Endothelial cell of umbilical vein (primary cell): ENCODE measurements around the gene SNUPN. TPM values are rescaled to one million over a fixed set of nuclear protein-coding genes. Genes with fewer than 3 reads are reported as not detected.

ENCODE experiments used
- BruUV-seq: library from RNA; stranded (reverse); fragments of 400-500 nt; replicated peaks from 2 replicates; lab custom pipeline; 2021; lab: Mats Ljungman, UMichigan
- CTCF ChIA-PET: fragments of 300-600, 350-600 bp; sonication (Branson Sonifier 250); formaldehyde crosslinking; loops from one replicate; lab custom pipeline; 2021; ENCODE audit warnings: antibody characterized with exemption, inconsistent platforms; lab: Charles Lee
- POLR2A ChIA-PET: fragments of 300-600, 350-600 bp; sonication (Branson Sonifier 250); formaldehyde crosslinking; loops from one replicate; lab custom pipeline; 2021; ENCODE audit warnings: antibody characterized with exemption, inconsistent platforms; lab: Charles Lee
- DNase-seq: peaks from one replicate; pipeline ENCODE4 v3.0.0-alpha.2; 2011; ENCODE audit warnings: low read depth, low spot score
- FAIRE-seq: peaks from 2 replicates; lab custom pipeline; 2011; peaks lifted over from hg19 to GRCh38; lab: Jason Lieb, UNC
- H2AFZ ChIP-seq: 2 replicates; pipeline ENCODE4 v1.6.0; 2012; ENCODE audit warnings: low read depth, low read length, control low read depth, inconsistent platforms
- H3K27ac ChIP-seq: 2 replicates; pipeline ENCODE4 v1.5.1; 2011; ENCODE audit warnings: low read depth, mild to moderate bottlenecking, control low read depth, low read length, moderate library complexity; ENCODE audit not compliant: insufficient read depth
- H3K27me3 ChIP-seq, 2 experiments: 2 replicates each; pipeline versions ENCODE4 v1.6.0 to v1.6.1; 2011; ENCODE audit warnings: low read length in 2 of 2, mixed read lengths in 1 of 2; ENCODE audit not compliant: control insufficient read depth in 2 of 2, insufficient read depth in 2 of 2
- H3K36me3 ChIP-seq, 2 experiments: 2 replicates in 1 of 2; 3 replicates in 1 of 2; pipeline ENCODE4 v1.5.1; 2011; ENCODE audit warnings: low read length in 2 of 2, mild to moderate bottlenecking in 1 of 2, moderate library complexity in 1 of 2; ENCODE audit not compliant: control insufficient read depth in 2 of 2, insufficient read depth in 2 of 2; ENCODE audit errors: extremely low read depth in 1 of 2
- H3K4me1 ChIP-seq: 3 replicates; pipeline ENCODE4 v1.5.1; 2011; ENCODE audit warnings: mild to moderate bottlenecking, low read length; ENCODE audit not compliant: control insufficient read depth, insufficient read depth; ENCODE audit errors: extremely low read depth
- H3K4me2 ChIP-seq: 2 replicates; pipeline ENCODE4 v1.6.1; 2011; ENCODE audit warnings: low read length, control low read depth, mixed read lengths; ENCODE audit not compliant: insufficient read depth
- H3K4me3 ChIP-seq, 3 experiments: fragments of 200-600 bp in 1 of 3; sonication (generic), shearing (Covaris generic) in 1 of 3; replicated peaks in 1 of 3; 2 replicates each; pipeline ENCODE4 v1.5.1; 2011 to 2016; ENCODE audit warnings: control low read depth in 3 of 3, low read length in 3 of 3, mild to moderate bottlenecking in 2 of 3, inconsistent platforms in 1 of 3, low read depth in 1 of 3, moderate library complexity in 1 of 3; ENCODE audit not compliant: insufficient read depth in 1 of 3
- H3K79me2 ChIP-seq: 2 replicates; pipeline ENCODE4 v1.6.0; 2012; ENCODE audit warnings: low read length, inconsistent platforms; ENCODE audit not compliant: control insufficient read depth, insufficient read depth
- H3K9ac ChIP-seq: replicated peaks from 2 replicates; pipeline ENCODE3; 2011; ENCODE audit warnings: low read length, control low read depth; ENCODE audit not compliant: insufficient read depth; ENCODE audit errors: extremely low read depth
- H3K9me1 ChIP-seq: replicated peaks from 3 replicates; pipeline ENCODE4 v1.6.0; 2011; ENCODE audit warnings: mild to moderate bottlenecking, low read length; ENCODE audit not compliant: control insufficient read depth, insufficient read depth; ENCODE audit errors: extremely low read depth
- H3K9me3 ChIP-seq: replicated peaks from 2 replicates; pipeline ENCODE4 v1.5.1; 2012; ENCODE audit warnings: low read length, inconsistent platforms; ENCODE audit not compliant: control insufficient read depth, insufficient read depth
- H4K20me1 ChIP-seq: replicated peaks from 2 replicates; pipeline ENCODE3; 2011; ENCODE audit warnings: mild to moderate bottlenecking, low read length; ENCODE audit not compliant: control insufficient read depth, insufficient read depth; ENCODE audit errors: extremely low read depth
- EZH2 ChIP-seq: IDR thresholded peaks from 2 replicates; pipeline ENCODE4 v1.6.1; 2012; ENCODE audit warnings: borderline replicate concordance, low read depth, mild to moderate bottlenecking, moderate library complexity, low read length, inconsistent platforms; ENCODE audit not compliant: severe bottlenecking
- FOS ChIP-seq: IDR thresholded peaks from 2 replicates; pipeline ENCODE4 v1.6.1; 2011; ENCODE audit warnings: mild to moderate bottlenecking, low read length, moderate library complexity, borderline replicate concordance; ENCODE audit not compliant: insufficient read depth
- GATA2 ChIP-seq: IDR thresholded peaks from 2 replicates; pipeline ENCODE4 v1.7.0; 2011; ENCODE audit warnings: low read depth, mild to moderate bottlenecking, moderate library complexity, mixed read lengths, low read length; ENCODE audit not compliant: insufficient read length, insufficient read depth
- JUN ChIP-seq: IDR thresholded peaks from 2 replicates; pipeline ENCODE4 v1.6.1; 2011; ENCODE audit warnings: borderline replicate concordance, low read depth; ENCODE audit not compliant: insufficient read length, insufficient read depth
- MAX ChIP-seq: IDR thresholded peaks from 2 replicates; pipeline ENCODE4 v1.6.1; 2011; ENCODE audit not compliant: insufficient read depth, insufficient read length
- MYC ChIP-seq: IDR thresholded peaks from one replicate; pipeline ENCODE4 v1.6.1; 2011; ENCODE audit warnings: mild to moderate bottlenecking, low read depth, low read length
- POLR2A ChIP-seq: IDR thresholded peaks from 2 replicates; pipeline ENCODE4 v1.6.1; 2012; ENCODE audit warnings: low read depth, mild to moderate bottlenecking, control low read depth, low read length
- POLR2AphosphoS5 ChIP-seq: IDR thresholded peaks from 2 replicates; pipeline ENCODE4 v1.6.1; 2012; ENCODE audit warnings: low read depth, mild to moderate bottlenecking, control low read depth, low read length, moderate library complexity; ENCODE audit not compliant: insufficient read depth
- dilution Hi-C: fragments of 300-500 bp; cut with MboI; formaldehyde crosslinking; loops from one replicate; pipeline ENCODE4 v1.15.0; 2019; ENCODE audit warnings: low sequenced_read_pairs; ENCODE audit not compliant: extremely low pct_ligation_motif_present
- intact Hi-C: fragments of 100-400 bp; cut with micrococcal nuclease; formaldehyde crosslinking; loops from one replicate; pipeline ENCODE4 v1.10.0; 2022
- polyA plus RNA-seq, 4 experiments: library from polyadenylated mRNA; depleted of rRNA in 3 of 4; stranded (reverse) in 3 of 4; unstranded in 1 of 4; fragments of >200 nt; gene quantifications; 2 replicates each; pipeline versions ENCODE4 v1.2.1 to v1.2.3, GENCODE V29; 2011 to 2012; ENCODE audit warnings: missing spikeins in 1 of 4
- total RNA-seq: library from RNA; stranded (reverse); gene quantifications from 2 replicates; pipeline ENCODE4 v1.2.3, GENCODE V29; 2021
- TF ChIP-seq, protein P1 (sequence below), 2 donors: IDR thresholded peaks; 1 replicate in 1 of 2; 2 replicates in 1 of 2; pipeline ENCODE4 v1.5.1; 2011; ENCODE audit warnings: low read length in 2 of 2, mild to moderate bottlenecking in 2 of 2, moderate library complexity in 2 of 2, control low read depth in 1 of 2, inconsistent platforms in 1 of 2, low read depth in 1 of 2; ENCODE audit not compliant: insufficient read depth in 1 of 2; ENCODE audit errors: extremely low read depth in 1 of 2

Gene SNUPN
- total and polyA plus RNA-seq, 2 donors (not counting 3 experiments of a cell fraction or from before 2014, with no cell fraction given), result 13.2 to 25.1 TPM

GRCh38 chr15:75646112-75646943, 20.8 kb upstream of the SNUPN start:
- Histone ChIP-seq H2AFZ (peak overlapping the region; percentile 79), H3K4me3 (peak overlapping the region in 2 of 3 experiments; percentile 64 to 72), H3K4me2 (peak overlapping the region; percentile 78), H3K36me3 (peaks cover 0 to 2% of the 10 kb centered on the region in 2 experiments), H4K20me1 (no peaks in the 10 kb centered on the region), H3K27me3 (no peaks in the 10 kb centered on the region), H3K9ac (peak overlapping the region; percentile 67), H3K4me1 (peaks cover 22% of the 10 kb centered on the region), H3K9me3 (no peaks in the 10 kb centered on the region), H3K79me2 (peaks cover 3% of the 10 kb centered on the region), H3K9me1 (no peaks in the 10 kb centered on the region), H3K27ac (peak overlapping the region; percentile 37)
- ChIA-PET CTCF (interaction anchor here (0.6 to 2.9 kb wide), 14 partner anchors 7 to 279 kb away, joined by 3 to 34 read pairs (median 12); partner anchors contain the start of genes IMP3, MAN2C1, PTPN9 and SNUPN), POLR2A (interaction anchor here (1.1 kb wide), 1 partner anchor 8 kb away, joined by 3 read pairs; no protein-coding TSS in a partner anchor)
- TF ChIP-seq FOS (no peak), MYC (no peak), MAX (no peak), POLR2A (no peak), POLR2AphosphoS5 (no peak), GATA2 (no peak), EZH2 (no peak), JUN (no peak)
- TF ChIP-seq, protein P1, sequence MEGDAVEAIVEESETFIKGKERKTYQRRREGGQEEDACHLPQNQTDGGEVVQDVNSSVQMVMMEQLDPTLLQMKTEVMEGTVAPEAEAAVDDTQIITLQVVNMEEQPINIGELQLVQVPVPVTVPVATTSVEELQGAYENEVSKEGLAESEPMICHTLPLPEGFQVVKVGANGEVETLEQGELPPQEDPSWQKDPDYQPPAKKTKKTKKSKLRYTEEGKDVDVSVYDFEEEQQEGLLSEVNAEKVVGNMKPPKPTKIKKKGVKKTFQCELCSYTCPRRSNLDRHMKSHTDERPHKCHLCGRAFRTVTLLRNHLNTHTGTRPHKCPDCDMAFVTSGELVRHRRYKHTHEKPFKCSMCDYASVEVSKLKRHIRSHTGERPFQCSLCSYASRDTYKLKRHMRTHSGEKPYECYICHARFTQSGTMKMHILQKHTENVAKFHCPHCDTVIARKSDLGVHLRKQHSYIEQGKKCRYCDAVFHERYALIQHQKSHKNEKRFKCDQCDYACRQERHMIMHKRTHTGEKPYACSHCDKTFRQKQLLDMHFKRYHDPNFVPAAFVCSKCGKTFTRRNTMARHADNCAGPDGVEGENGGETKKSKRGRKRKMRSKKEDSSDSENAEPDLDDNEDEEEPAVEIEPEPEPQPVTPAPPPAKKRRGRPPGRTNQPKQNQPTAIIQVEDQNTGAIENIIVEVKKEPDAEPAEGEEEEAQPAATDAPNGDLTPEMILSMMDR (IDR thresholded peaks at IDR 0.05; ENCODE audit: extremely low read depth in 1 of 2, insufficient read depth in 1 of 2, low read depth in 1 of 2, low read length in 2 of 2), result no peak
- dilution Hi-C loops (no loop called here), intact Hi-C loops (loop anchor here (2.0 kb wide), 1 partner anchor 20 kb away; no protein-coding TSS in a partner anchor)
- FAIRE-seq (no peak), DNase-seq (no peak)
- BruUV-seq, result TSS peak; percentile 31
